Measurements from ENCODE around the gene TRIM6. TPM values are rescaled to one million over a fixed set of nuclear protein-coding genes. Genes with fewer than 3 reads are reported as not detected.

Gene TRIM6
- total RNA-seq, 4 donors from 2014 or later: 1.7 to 9.9 (median 6.4) TPM

- Histone ChIP-seq H3K27me3 (no peaks in the 10 kb centered on the region), H3K9me3 (no peaks in the 10 kb centered on the region), H3K4me3 (peak within 1 kb of the TSS; percentile 39 to 75 (median 55)), H3K4me1 (peaks cover 18 to 60% (median 21%) of the 10 kb centered on the region in 3 donors), H3K27ac (peak within 1 kb of the TSS; percentile 79 to 90 (median 86)), H3K36me3 (no peaks in the 10 kb centered on the region)
- 12 to 16% methylated on average over 7 of the region's 7 CpGs for WGBS, 2 donors
- intact Hi-C loops (cut with DNase I): no loop called here
- TF ChIP-seq, protein P1, sequence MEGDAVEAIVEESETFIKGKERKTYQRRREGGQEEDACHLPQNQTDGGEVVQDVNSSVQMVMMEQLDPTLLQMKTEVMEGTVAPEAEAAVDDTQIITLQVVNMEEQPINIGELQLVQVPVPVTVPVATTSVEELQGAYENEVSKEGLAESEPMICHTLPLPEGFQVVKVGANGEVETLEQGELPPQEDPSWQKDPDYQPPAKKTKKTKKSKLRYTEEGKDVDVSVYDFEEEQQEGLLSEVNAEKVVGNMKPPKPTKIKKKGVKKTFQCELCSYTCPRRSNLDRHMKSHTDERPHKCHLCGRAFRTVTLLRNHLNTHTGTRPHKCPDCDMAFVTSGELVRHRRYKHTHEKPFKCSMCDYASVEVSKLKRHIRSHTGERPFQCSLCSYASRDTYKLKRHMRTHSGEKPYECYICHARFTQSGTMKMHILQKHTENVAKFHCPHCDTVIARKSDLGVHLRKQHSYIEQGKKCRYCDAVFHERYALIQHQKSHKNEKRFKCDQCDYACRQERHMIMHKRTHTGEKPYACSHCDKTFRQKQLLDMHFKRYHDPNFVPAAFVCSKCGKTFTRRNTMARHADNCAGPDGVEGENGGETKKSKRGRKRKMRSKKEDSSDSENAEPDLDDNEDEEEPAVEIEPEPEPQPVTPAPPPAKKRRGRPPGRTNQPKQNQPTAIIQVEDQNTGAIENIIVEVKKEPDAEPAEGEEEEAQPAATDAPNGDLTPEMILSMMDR (IDR thresholded peaks at IDR 0.05): no peak
- peak in 1 of 4 donors; percentile 38 for TF ChIP-seq POLR2A (IDR thresholded peaks at IDR 0.05)
- DNase-seq: no peak
These were observed 28.2 kb downstream of the TRIM6 start, which contains the start of gene TRIM34 for GRCh38 chr11:5624489-5625279. TRIM34 (plus strand) TSS chr11:5625001; CDS start chr11:5632332, 7,331 bp downstream.

- Histone ChIP-seq H3K9me3 (no peaks in the 10 kb centered on the region), H3K4me1 (peaks cover 17 to 54% (median 21%) of the 10 kb centered on the region in 3 donors), H3K36me3 (no peaks in the 10 kb centered on the region), H3K4me3 (peak overlapping the region; percentile 39 to 75 (median 55)), H3K27me3 (no peaks in the 10 kb centered on the region), H3K27ac (peak overlapping the region; percentile 79 to 90 (median 86))
- no peak for TF ChIP-seq POLR2A (IDR thresholded peaks at IDR 0.05)
- TF ChIP-seq, protein P1 (IDR thresholded peaks at IDR 0.05): no peak
- no peak for DNase-seq
- intact Hi-C loops (cut with DNase I): no loop called here
- 25 to 35% methylated on average over 4 of the region's 4 CpGs for WGBS, 2 donors
These were observed 28.8 kb downstream of the TRIM6 start for GRCh38 chr11:5625281-5625680.

DNA sequence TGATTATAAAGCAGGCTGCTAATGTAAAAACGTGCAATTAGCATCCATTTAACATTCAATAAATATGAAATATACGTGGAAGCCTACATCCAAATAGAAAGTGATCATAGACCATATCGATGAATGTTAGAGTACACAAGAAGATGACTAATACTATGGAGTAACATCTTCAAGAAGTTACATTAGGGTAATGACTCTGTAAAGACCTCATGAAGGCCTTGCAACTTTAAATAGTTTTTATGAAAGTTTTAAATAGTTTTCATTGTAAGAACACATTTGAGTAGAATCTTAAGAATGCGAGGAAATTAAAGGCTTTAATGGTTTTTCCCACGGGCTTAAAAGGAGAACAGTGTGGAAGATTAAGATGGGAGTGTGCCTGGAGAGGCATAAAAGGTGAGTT, 29.8 kb downstream of the TRIM6 start:
- H3K9me3 ChIP-seq: no peaks in the 10 kb centered on the region
- no peak overlapping the region for H3K27ac ChIP-seq
- no peaks in the 10 kb centered on the region for H3K27me3 ChIP-seq
- intact Hi-C loops (cut with DNase I): no loop called here
- no peaks in the 10 kb centered on the region for H3K36me3 ChIP-seq
- H3K4me3 ChIP-seq: no peak overlapping the region
- H3K4me1 ChIP-seq: peaks cover 8 to 44% (median 13%) of the 10 kb centered on the region in 3 donors
- 59 to 69% methylated on average over 5 of the region's 5 CpGs for WGBS, 2 donors
- no peak for DNase-seq
- TF ChIP-seq POLR2A (IDR thresholded peaks at IDR 0.05): no peak
- TF ChIP-seq, protein P1 (IDR thresholded peaks at IDR 0.05): no peak

GRCh38 chr11:5631417-5631816, 35.0 kb downstream of the TRIM6 start:
- intact Hi-C loops (cut with DNase I): no loop called here
- no peak for DNase-seq
- TF ChIP-seq POLR2A (IDR thresholded peaks at IDR 0.05): no peak
- TF ChIP-seq, protein P1 (IDR thresholded peaks at IDR 0.05): no peak
- no peak overlapping the region for H3K4me3 ChIP-seq
- H3K27ac ChIP-seq: no peak overlapping the region
- 74 to 88% methylated on average over 2 of the region's 2 CpGs for WGBS, 2 donors
- H3K27me3 ChIP-seq: no peaks in the 10 kb centered on the region
- peaks cover 0 to 4% (median 0%) of the 10 kb centered on the region in 3 donors for H3K4me1 ChIP-seq
- H3K36me3 ChIP-seq: peaks cover 0 to 42% (median 0%) of the 10 kb centered on the region in 3 donors
- H3K9me3 ChIP-seq: no peaks in the 10 kb centered on the region

- peaks cover 0 to 47% (median 0%) of the 10 kb centered on the region in 3 donors for H3K36me3 ChIP-seq
- 59 to 80% methylated on average over 5 of the region's 5 CpGs for WGBS, 2 donors
- no peak overlapping the region for H3K27ac ChIP-seq
- no peak for DNase-seq
- H3K4me3 ChIP-seq: no peak overlapping the region
- intact Hi-C loops (cut with DNase I): no loop called here
- no peaks in the 10 kb centered on the region for H3K27me3 ChIP-seq
- H3K9me3 ChIP-seq: no peaks in the 10 kb centered on the region
- H3K4me1 ChIP-seq: no peaks in the 10 kb centered on the region
- no peak for TF ChIP-seq POLR2A (IDR thresholded peaks at IDR 0.05)
- TF ChIP-seq, protein P1 (IDR thresholded peaks at IDR 0.05): no peak
These were observed 35.7 kb downstream of the TRIM6 start for GRCh38 chr11:5631969-5632635.

Data from esophagus squamous epithelium (tissue), 5 donors.